Measurements from ENCODE around the gene BMPR2. TPM values are rescaled to one million over a fixed set of nuclear protein-coding genes. Genes with fewer than 3 reads are reported as not detected.
"Not testable (repeated sequence)": the region's sequence is repeated elsewhere in the genome, so short reads cannot be mapped to it uniquely, and the experiment has no call there.

The BMPR2 gene
- total RNA-seq, 1 donor from 2014 or later, result 88.9 TPM

DNA sequence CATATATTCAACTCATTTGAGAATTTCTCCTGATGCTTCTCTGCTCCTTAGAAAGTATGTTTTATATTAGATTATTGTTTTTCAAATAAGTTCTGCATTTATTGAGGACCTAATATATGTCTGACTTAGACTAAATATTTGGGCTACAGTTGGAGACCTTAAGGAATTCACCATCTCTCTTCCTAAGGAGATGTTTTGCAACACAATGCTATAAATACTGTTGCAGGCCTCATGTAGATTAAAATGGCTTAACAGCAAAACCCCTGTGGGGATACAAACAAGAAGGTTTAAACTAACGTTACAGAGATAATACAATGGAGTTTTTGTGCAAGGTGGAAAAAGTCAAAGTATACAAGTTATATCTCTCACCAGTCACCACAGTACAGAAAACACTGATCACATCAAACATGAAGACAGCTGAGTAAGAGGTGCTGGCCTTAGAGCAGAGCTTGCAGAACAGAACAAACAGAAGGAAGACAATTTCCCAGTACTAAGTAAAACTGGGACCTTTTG lies 20.1 kb upstream of the BMPR2 start:
- Mint-ChIP-seq H3K9me3 (ENCODE audit: unreplicated experiment) (no peaks in the 10 kb centered on the region), H3K27ac (ENCODE audit: unreplicated experiment) (no peak overlapping the region), H3K27me3 (ENCODE audit: unreplicated experiment) (no peaks in the 10 kb centered on the region), H3K4me3 (ENCODE audit: unreplicated experiment) (no peak overlapping the region), H3K4me1 (ENCODE audit: unreplicated experiment) (peaks cover 15% of the 10 kb centered on the region), H3K36me3 (ENCODE audit: low read depth, unreplicated experiment) (no peaks in the 10 kb centered on the region)
- DNase-seq (ENCODE audit: low spot score), result no peak
- TF ChIP-seq, protein P1, sequence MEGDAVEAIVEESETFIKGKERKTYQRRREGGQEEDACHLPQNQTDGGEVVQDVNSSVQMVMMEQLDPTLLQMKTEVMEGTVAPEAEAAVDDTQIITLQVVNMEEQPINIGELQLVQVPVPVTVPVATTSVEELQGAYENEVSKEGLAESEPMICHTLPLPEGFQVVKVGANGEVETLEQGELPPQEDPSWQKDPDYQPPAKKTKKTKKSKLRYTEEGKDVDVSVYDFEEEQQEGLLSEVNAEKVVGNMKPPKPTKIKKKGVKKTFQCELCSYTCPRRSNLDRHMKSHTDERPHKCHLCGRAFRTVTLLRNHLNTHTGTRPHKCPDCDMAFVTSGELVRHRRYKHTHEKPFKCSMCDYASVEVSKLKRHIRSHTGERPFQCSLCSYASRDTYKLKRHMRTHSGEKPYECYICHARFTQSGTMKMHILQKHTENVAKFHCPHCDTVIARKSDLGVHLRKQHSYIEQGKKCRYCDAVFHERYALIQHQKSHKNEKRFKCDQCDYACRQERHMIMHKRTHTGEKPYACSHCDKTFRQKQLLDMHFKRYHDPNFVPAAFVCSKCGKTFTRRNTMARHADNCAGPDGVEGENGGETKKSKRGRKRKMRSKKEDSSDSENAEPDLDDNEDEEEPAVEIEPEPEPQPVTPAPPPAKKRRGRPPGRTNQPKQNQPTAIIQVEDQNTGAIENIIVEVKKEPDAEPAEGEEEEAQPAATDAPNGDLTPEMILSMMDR (IDR thresholded peaks at IDR 0.05; ENCODE audit: unreplicated experiment), result no peak

DNA sequence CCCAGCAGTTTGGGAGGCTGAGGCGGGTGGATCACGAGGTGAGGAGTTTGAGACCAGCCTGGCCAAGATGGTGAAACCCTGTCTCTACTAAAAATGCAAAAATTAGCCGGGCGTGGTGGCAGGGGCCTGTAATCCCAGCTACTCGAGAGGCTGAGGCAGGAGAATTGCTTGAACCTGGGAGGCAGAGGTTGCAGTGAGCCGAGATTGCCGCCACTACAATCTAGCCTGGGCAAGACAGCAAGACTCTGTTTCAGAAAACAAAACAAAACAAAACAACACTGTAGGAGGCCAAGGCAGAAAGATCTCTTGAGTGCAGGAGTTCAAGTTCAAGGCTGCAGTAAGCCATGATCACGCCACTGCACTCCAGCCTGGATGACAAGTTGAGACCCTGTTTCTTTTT lies 17.2 kb upstream of the BMPR2 start:
- H3K4me3 Mint-ChIP-seq (ENCODE audit: unreplicated experiment); DNase-seq (ENCODE audit: low spot score); H3K9me3 Mint-ChIP-seq (ENCODE audit: unreplicated experiment); H3K36me3 Mint-ChIP-seq (ENCODE audit: low read depth, unreplicated experiment); H3K27ac Mint-ChIP-seq (ENCODE audit: unreplicated experiment); H3K27me3 Mint-ChIP-seq (ENCODE audit: unreplicated experiment): not testable (repeated sequence)
- H3K4me1 Mint-ChIP-seq (ENCODE audit: unreplicated experiment), result peaks cover 19% of the 10 kb centered on the region

DNA sequence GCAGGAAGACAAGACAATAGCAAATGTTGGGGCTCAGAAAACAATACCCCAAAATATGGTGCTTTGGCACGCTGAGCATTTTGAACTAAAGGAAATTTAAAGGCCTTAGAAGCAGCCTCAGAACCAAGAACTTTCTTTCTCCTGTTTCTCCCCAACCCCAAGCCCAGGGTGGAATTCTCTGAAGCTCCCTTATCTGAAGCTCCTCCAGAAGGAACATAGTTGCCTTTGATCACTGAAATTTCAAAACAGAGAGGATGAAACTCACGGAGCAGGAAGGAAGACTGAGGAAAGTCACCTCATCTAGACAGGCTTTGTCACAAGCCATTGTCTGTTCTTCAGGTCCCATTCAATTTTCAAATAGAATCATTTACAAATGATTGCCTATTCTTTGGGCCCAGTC lies 15.5 kb upstream of the BMPR2 start:
- Mint-ChIP-seq H3K4me1 (ENCODE audit: unreplicated experiment) (peaks cover 19% of the 10 kb centered on the region), H3K27me3 (ENCODE audit: unreplicated experiment) (no peaks in the 10 kb centered on the region), H3K4me3 (ENCODE audit: unreplicated experiment) (no peak overlapping the region), H3K9me3 (ENCODE audit: unreplicated experiment) (no peaks in the 10 kb centered on the region), H3K36me3 (ENCODE audit: low read depth, unreplicated experiment) (no peaks in the 10 kb centered on the region), H3K27ac (ENCODE audit: unreplicated experiment) (peak overlapping the region; percentile 84)
- no peak for DNase-seq (ENCODE audit: low spot score)
- TF ChIP-seq, protein P1 (IDR thresholded peaks at IDR 0.05; ENCODE audit: unreplicated experiment), result no peak

DNA sequence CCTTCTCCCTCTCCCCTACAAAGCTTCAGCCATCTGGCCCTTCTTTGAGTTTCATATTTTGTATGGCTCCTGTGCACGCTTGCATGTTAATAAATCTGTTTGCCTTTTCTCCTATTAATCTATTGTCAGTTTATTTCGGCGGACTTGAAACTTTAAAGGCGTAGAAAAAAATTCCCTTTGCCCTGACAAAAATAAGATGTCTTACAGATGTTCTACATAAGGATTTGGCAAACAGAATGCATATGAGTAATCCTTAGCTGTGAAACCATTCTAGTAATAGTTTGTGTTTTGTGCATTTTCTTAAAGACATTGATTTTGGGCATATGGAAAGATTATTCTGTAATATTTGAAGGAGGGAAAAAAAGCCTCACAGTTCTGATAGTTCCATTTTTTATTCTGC lies 15.0 kb upstream of the BMPR2 start:
- Mint-ChIP-seq H3K9me3 (ENCODE audit: unreplicated experiment) (no peaks in the 10 kb centered on the region), H3K27ac (ENCODE audit: unreplicated experiment) (peak overlapping the region; percentile 84)

DNA sequence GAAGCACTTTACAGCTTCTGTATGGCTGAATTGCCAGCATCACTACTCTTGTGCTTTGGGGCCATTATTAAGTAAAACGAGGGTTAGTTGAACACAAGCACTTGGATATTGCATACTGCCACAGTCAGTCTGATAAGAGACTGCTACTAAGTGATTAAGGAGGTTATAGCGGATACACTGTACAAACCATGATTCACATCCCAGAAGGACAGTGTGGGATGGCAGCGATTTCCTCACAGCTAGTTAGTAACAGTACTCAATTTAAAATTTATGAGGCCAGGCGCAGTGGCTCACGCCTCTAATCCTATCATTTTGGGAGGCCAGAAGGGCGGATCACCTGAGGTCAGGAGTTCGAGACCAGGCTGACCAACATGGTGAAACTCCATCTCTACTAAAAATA lies 2.6 kb upstream of the BMPR2 start:
- no peaks in the 10 kb centered on the region for H3K9me3 Mint-ChIP-seq (ENCODE audit: unreplicated experiment)
- peaks cover 14% of the 10 kb centered on the region for H3K36me3 Mint-ChIP-seq (ENCODE audit: low read depth, unreplicated experiment)
- peaks cover 34% of the 10 kb centered on the region for H3K4me1 Mint-ChIP-seq (ENCODE audit: unreplicated experiment)
- TF ChIP-seq, protein P1 (IDR thresholded peaks at IDR 0.05; ENCODE audit: unreplicated experiment), result no peak
- no peak overlapping the region for H3K4me3 Mint-ChIP-seq (ENCODE audit: unreplicated experiment)
- H3K27ac Mint-ChIP-seq (ENCODE audit: unreplicated experiment), result peak overlapping the region; percentile 48
- no peak for DNase-seq (ENCODE audit: low spot score)
- peaks cover 24% of the 10 kb centered on the region for H3K27me3 Mint-ChIP-seq (ENCODE audit: unreplicated experiment)

More for the DNA sequence above, 15.0 kb upstream of the BMPR2 start:
- no peak for DNase-seq (ENCODE audit: low spot score)
- TF ChIP-seq, protein P1 (IDR thresholded peaks at IDR 0.05; ENCODE audit: unreplicated experiment), result no peak
- H3K36me3 Mint-ChIP-seq (ENCODE audit: low read depth, unreplicated experiment), result no peaks in the 10 kb centered on the region
- no peaks in the 10 kb centered on the region for H3K27me3 Mint-ChIP-seq (ENCODE audit: unreplicated experiment)
- H3K4me1 Mint-ChIP-seq (ENCODE audit: unreplicated experiment), result peaks cover 19% of the 10 kb centered on the region
- peak overlapping the region; percentile 14 for H3K4me3 Mint-ChIP-seq (ENCODE audit: unreplicated experiment)

DNA sequence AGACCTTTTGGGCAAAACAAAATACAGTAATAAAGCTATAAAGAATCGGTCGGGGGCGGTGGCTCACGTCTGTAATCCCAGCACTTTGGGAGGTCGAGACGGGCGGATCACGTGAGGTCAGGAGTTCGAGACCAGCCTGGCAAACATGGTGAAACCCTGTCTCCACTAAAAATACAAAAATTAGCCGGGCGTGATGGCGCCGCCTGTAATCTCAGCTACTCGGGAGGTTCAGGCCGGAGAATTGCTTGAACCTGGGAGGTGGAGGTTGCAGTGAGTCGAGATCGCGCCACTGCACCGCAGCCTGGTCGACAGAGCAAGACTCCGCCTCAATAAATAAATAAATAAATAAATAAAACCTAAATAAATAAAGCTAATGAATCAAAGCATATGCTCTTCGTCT lies 1.7 kb upstream of the BMPR2 start:
- Mint-ChIP-seq H3K36me3 (ENCODE audit: low read depth, unreplicated experiment) (peaks cover 18% of the 10 kb centered on the region), H3K27me3 (ENCODE audit: unreplicated experiment) (peaks cover 24% of the 10 kb centered on the region), H3K27ac (ENCODE audit: unreplicated experiment) (peak overlapping the region; percentile 100), H3K4me3 (ENCODE audit: unreplicated experiment) (peak overlapping the region; percentile 79), H3K4me1 (ENCODE audit: unreplicated experiment) (peaks cover 36% of the 10 kb centered on the region)
- not testable (repeated sequence) for H3K9me3 Mint-ChIP-seq (ENCODE audit: unreplicated experiment); DNase-seq (ENCODE audit: low spot score)

Data from endothelial cell (in vitro differentiated cells).